ELR (cell line): ENCODE data around the gene CDK14.
A peak's percentile ranks its signal among the peaks of the same experiment; 100 is the strongest.

Experiments
- DNase-seq: peaks from one replicate; pipeline ENCODE4 v3.0.0-alpha.2; 2015; ENCODE audit warnings: low read depth

Gene CDK14

GRCh38 chr7:91005841-91006240 lies 409.7 kb downstream of the CDK14 start:
- no peak for DNase-seq

- DNase-seq: no peak
Observed at GRCh38 chr7:91007371-91007770, 411.2 kb downstream of the CDK14 start.

DNA sequence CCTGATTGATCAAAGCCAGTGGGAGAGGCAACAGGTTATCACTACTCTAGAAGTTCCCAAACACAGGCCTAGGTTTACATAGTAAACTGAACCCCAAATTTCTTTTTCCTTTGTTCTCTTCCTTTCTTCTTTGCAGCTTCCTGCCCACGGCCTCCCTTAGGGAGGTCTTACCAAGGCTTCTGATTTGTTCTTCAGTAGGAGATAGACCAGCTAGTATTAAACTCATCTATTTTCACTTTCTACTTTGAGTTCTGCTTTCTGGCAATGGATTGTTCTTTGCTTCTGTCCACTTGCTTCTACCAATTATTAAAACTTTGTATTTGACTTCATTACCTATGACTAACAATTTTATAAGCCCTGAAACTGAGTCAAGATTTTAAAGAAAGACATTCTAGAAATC lies 417.0 kb downstream of the CDK14 start:
- DNase-seq: no peak

GRCh38 chr7:91019686-91020385 lies 423.7 kb downstream of the CDK14 start:
- peak; percentile 1 for DNase-seq

DNA sequence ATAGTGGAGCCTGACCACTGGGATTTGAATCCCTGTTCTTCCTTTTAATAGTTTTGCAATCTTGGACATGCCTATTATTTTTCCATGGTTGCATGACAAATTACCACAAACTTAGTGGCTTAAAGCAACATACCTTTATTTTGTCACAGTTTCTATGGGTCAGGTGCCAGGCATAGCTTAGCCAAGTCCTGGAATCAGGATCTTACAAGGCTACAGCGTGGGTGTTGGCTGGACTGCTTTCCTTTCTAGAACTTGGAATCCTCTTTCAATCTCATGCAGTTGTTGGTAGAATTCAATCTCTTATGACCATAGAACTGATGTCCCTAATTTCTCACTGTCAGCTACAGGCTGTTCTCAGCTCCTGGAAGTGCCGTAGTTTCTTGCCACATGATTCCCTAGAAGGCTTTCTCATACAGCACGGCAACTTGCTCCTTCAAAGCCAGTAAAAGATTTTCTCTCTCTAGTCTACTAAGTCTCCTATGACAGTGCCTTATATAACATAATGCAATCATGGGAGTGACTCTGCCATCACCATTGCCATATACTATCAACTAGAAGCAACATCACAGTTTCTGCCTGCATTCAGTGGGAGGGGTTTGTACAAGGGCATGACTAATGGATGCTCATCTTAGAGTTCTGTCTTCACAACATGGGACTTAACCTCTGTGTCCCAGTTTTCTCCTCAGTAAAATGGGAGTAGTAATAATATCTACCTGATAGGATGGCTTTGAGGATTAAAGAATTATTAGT lies 424.7 kb downstream of the CDK14 start:
- DNase-seq: no peak

DNA sequence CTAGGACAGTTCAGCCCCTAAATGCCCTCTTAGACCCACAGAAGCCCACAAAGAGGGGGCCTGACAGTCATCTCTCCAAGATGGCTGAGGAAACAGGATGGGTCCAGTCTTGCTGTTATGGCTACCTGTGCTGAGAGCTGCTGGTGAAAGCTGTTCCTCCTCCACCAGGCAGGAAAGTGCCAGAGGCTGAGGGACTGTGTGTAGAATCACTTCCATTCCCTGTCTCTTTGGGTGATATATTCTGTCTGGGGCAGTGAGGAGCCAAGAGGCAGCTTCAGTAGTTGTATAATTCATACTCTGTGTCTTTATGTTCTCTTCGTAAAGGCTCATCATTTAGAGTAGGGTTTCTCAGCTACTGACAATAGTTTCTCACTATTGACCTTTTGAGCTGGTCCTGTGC lies 425.8 kb downstream of the CDK14 start:
- DNase-seq: no peak

DNA sequence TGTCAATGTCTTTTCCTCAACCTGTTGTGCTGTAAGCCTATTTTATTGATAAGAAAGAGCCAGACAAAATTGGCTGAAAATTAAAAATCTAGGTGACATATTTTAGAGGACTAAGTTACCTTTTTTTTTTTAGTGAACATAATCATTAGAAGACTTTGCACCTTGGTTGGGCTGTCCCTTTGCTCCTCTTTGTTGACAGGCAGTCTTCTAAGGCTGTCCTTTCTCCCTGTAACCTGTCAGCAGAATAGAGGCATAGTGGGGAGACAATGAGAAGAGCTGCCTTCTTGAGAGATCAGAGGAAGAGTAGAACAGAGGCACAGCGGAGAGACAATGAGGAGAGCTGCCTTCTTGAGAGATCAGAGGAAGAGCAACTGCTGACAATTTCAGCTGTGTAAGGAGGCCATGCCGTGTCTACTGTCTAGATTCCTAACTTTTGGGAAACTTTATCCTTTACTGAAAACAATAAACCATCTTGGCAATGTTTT lies 429.8 kb downstream of the CDK14 start:
- no peak for DNase-seq

- no peak for DNase-seq
Observed at GRCh38 chr7:91029688-91030087, 433.6 kb downstream of the CDK14 start.

- no peak for DNase-seq
Observed at GRCh38 chr7:91030680-91031380, 434.7 kb downstream of the CDK14 start.

DNA sequence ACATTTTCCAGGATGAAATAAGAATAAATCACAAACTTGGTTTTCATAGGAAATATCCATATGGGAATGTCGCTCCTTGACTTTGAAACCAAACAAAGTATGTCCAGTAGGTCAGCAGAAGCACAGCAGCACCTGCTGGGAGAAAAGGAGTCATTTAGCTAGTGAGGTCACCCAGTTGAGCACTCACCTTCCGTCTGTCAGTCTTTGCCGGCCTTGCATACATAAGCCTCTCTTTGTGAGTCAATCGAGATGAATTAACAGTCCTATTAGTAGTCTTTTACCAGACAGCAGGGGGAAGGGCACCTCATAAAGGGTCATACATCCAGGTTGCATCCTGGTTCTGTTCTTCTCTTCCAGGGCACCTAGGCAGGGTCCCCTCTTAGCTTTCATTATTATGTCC lies 435.6 kb downstream of the CDK14 start:
- DNase-seq: no peak

DNA sequence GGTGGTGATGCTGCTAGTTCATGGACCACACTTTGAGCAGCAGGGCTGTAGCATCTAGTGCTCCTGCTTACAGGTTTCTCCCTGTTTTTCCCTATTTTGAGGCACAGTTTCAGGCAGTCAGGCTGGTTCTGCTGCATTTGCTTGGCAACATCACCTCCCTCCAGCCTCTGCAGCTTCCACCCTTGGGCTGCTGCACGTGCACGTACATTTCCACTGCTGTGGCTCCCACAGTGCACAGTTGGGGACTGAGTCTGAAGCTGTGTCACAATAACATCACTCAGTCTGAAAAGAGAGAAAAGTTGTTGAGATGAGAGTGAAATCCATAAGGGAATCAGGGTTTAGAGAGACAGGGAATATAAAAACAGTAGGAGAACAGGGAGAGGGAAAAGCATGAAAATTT lies 437.5 kb downstream of the CDK14 start:
- no peak for DNase-seq

GRCh38 chr7:91034459-91035368 lies 438.6 kb downstream of the CDK14 start:
- DNase-seq: peak; percentile 56

DNA sequence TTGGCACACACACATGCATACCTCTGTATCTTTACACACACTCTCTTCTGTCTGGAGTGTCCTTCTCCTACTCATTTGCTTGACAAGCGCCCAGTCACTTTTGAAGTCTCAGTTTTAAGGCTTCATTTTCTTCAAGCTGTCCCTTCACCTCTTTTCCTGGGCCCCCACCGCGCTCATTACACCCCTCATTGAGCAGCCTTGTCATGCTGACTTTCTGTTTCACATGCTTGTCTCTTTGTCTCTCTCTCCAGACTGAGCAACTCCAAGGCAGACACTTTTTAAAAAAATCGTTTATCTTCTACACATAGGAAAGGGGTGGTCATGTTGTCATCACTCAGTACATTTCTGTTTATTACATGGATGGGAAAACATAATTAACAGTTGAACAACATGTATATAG lies 442.9 kb downstream of the CDK14 start:
- no peak for DNase-seq

GRCh38 chr7:91041141-91041540 lies 445.0 kb downstream of the CDK14 start:
- DNase-seq: no peak

DNA sequence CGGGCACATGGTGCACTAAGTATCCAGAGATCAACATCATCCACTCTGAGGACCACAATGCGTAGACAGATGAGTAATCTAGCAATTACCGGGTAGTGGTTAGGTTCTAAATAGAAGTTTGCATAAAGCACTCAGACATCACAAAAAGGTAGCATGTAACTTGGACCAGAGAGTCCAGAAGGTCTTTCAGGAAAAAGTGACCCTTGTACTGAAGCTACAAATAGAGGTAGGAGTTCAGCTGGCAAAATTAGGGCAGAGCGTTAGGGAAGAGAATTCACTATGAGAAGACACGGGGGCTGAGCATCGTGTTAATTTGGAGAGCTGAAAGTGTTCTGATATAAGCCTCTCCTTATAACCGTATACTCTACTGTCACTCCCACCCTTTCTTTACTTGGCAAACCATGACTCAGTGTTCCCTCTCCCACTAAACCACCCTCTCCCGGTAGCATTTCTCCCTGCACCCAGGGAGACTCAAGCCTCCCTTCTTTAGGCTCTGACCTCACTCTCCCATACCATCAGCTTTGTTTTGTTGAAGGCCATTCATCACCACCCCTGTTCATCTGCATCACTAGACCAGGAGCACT lies 445.9 kb downstream of the CDK14 start:
- peak; percentile 4 for DNase-seq

DNA sequence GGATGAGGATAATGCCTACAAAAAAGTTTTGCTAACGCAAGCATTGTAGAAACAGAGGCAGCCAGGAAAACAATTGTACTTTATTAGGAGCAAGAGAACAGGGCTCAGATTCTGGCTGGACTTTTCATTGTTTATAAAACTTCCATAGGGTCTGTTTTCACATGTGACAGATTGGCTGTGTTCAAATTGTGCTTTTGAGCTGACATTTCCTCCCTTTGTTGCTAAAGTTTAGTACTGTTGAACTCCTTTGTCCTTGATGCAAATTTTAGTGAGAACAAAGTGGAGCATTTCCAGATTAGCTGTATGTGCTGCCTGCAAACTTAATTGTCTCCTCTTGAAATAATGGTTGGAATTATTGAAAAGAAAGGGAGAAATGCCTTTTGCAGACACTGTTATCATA lies 447.1 kb downstream of the CDK14 start:
- no peak for DNase-seq

DNA sequence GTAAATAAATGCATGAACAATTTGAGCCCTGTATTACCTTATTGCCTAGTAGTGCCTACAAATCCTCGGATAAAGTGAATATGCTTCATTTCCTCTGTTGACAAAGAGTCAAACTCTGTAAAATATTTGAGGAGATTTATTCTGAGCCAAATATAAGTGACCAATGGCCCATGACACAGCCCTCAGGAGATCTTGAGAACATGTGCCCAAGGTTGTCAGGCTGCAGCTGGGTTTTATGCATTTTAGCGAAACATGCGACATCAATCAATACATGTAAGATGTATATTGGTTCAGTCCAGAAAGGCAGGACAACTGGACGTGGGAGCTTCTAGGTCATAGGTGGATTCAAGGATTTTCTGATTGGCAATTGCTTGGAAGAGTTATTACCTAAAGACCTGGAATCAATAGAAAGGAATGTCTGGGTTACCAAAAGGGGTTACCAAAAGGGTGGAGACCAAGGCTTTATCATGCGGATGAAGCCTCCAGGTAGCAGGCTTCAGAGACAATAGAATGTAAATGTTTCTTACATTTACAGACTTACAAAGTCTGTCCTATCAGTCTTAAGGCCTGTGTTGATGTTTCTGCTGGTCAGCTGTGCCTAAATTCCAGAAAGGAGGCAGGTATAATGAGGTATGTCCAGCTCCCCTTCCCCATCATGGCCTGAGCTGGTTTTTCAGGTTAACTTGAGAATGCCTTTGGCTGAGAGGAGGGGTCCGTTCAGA lies 448.0 kb downstream of the CDK14 start:
- no peak for DNase-seq

GRCh38 chr7:91045606-91046005 lies 449.5 kb downstream of the CDK14 start:
- no peak for DNase-seq

DNA sequence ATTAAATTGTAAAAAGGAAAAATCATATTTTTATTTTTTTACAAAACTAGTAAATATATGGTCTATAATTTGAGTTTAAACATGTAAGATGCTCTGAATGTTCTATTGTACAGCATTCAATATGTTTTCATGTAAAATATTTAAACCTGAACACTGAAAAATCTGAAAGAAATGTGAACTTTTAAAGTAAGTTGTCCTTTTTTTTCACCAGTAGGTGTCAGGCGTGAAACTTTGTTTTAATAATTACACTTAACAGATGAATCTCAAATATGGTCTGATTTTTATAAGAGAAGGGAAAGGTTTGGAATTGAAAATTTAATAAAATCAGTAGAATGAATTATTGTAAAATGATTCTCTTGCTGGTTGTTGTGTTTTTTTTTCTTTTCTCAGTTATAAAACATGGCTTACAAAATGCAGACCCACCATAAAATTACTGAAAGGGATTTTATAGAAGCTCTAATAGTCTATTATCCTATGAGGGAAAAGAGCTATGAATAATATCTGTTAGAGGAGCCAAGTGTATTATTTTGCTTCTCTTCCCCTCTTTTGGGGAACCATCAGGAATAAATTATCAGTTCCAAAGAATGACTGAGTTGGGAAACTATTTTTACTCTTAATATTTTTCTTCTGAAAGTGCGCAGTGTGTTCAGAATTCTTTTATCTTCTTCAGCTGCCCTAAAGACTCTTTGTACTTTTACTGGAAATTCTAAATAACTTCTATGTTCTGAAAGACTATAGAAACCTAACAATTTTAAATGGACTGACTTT lies 450.4 kb downstream of the CDK14 start:
- peak; percentile 30 for DNase-seq

DNA sequence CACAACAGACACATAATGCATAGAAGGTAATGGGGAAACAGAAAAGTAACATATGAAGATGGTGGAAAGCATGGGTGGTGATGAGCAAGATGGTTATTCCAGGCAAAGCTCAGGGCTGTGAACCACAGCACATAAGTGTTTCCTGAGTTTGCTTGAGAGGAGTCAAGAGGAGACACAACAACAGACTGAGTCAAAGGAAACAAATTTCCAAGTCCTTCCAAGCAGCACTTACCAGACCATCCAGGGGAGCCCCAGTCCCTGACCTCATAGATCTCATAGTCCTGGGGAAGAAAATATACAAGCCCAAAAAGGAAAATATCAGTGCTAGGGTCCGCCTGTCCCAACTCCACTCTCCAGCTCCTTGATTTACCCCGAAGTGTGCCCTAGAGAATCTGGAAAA lies 451.5 kb downstream of the CDK14 start:
- no peak for DNase-seq
